Stimulated activated CD8-positive, alpha-beta memory T cell treated with anti-CD3 and anti-CD28 coated beads, Interleukin-7, amount 100 ng/mL, for 4 hours (primary cell): ENCODE data around the gene IARS2.
"Not testable (repeated sequence)": the region's sequence is repeated elsewhere in the genome, so short reads cannot be mapped to it uniquely, and the experiment has no call there.

Experiments used
- DNase-seq, 2 donors: peaks; one replicate each; pipeline ENCODE4 v3.0.0-alpha.2; 2020; ENCODE audit warnings: low read depth in 2 of 2

The IARS2 gene

GRCh38 chr1:220094016-220094911, at the start of gene IARS2:
IARS2 (plus strand) TSS chr1:220094132; CDS start chr1:220094217, 85 bp downstream.
- peak; percentile 87 to 90 for DNase-seq

DNA sequence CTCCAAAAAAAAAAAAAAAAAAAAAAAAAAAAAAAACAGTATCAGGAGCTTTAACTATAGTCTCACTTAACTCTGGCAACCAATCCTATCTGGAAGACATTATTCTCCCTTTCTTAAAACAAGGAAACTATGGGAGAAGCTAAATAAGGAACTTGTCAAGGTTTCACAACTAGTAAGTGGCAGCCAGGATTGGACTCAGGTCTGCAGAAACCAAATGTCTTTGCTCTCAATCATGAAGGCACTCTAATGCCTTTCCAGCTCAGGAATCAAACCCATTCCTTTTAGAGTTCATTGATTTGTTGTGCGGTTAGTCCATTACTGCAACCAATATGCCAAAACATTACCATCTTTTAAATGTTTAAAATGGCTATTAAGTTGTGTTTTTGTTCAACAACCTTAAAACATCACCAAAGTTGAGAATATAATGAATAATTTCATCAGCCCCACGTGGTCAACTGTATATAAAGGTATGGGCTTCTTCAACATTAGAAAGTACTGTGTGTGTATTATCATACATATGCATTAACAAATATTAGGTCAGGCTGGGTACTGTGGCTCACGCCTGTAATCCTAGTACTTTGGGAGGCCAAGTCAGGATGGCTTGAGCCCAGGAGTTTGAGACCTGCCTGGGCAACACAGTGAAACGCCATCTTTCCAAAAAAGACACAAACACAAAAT, 49.1 kb upstream of the IARS2 start:
- no peak for DNase-seq

GRCh38 chr1:220045356-220046051, 48.4 kb upstream of the IARS2 start:
- no peak for DNase-seq

DNA sequence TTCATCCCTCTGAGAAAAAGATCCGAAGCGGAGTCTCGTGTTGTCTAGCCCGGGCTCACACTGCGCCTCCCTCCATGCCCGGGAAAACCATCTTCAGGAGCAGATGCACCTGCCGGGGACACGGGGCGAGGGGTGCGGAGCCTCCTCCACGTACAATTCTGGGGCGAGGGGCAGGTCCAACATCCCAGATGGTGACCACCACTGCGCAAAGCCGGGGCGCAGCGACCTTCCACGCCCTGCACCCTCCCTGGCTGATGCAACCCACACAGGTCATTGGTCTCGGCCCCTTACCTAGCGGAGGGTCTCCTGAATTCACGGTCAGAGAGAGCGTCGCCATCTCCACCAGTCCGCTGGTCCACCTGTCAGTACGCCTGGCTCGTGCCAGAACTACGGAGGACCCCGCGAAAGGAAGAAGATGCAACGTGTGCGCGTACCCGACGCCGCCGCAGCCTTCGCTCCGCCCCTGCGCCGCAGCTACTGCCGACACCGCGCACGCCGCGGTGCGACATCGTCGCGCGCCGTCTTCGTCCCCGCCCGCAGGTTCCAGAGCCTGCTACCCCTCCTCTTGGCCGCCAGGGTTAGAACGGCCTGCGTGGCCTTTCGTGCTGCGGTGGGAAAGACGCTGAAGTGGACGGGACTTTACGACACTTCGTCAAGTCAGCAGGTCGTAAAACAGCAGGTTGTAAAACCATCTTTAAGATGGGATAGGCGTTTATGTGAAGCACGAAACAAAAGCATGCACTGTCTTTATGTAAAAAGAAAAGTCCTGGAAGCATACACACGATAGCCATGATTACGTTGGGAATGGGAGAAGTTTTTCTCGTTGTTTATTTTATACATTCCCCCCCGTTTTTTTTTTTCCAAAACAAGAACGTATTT, 47.6 kb upstream of the IARS2 start, which contains the start of gene EPRS1:
EPRS1 (minus strand) TSS at position 454 of the 879 bp plus-strand sequence; CDS start at position 337, 117 bp downstream.
- DNase-seq = peak; percentile 89 to 93

- no peak for DNase-seq
Observed at GRCh38 chr1:220056374-220056773, 37.6 kb upstream of the IARS2 start.

GRCh38 chr1:220060876-220061275, 33.1 kb upstream of the IARS2 start:
- no peak for DNase-seq

- no peak for DNase-seq
Observed at GRCh38 chr1:220062629-220063028, 31.3 kb upstream of the IARS2 start.

- no peak for DNase-seq
Observed at GRCh38 chr1:220067269-220068204, 26.4 kb upstream of the IARS2 start.

DNA sequence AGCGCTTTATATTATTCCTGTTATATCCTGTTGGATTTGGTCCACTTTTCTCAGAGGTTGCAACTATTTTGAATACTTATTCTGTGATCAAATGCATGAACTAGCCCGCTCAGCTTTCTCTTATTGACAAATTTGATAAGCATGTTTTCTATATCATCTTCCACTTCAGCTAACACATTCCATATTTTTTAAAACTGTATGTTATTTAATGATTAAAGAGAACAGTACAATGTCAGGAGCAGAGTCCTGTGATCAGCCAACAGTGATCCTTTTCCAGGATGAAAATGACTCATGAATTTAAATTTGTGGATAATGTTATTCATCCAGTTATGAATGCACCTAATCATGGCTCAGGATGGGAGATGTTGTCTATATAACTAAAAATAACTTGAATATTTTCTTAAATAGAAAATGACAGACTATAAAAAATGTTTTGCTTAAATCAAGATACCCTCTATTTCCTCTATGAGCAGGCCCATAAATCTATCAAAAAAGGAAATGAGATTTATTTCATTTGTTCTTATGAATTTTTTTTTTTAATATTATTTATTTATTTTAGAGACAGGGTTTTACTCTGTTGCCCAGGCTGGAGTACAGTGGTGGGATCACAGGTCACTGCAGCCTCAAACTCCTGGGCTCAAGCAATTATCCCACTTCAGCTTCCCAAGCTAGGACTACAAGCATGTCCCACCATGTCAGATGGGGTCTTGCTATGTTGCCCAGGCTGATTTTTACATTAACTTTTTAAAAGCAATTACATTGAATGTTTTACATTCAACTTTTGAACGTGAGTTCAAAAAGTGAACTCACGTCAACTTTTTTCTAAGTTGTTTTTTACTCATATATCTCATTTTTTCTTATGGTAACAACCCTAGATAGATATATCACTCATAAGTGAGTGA, 16.8 kb upstream of the IARS2 start:
- no peak for DNase-seq

DNA sequence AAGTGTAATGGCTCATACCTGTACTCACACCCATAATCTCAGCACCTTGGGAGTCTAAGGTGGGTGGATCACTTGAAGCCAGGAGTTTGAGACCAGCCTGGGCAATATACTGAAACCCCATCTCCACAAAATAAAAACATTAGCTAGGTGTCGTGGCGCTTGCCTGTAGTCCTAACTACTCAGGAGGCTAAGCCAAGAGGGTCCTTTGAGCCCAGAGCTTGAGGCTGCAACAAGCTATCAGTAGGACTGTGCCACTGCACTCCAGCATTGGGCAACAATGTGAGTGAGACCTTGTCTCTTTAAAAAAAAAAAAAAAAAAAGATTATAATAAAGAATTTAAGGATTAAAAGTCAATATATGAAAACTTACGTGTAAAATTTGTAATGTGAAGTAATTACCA, 16.0 kb upstream of the IARS2 start:
- no peak for DNase-seq

GRCh38 chr1:220084460-220084859, 9.5 kb upstream of the IARS2 start:
- DNase-seq = no peak

- DNase-seq = not testable (repeated sequence)
Observed at GRCh38 chr1:220086261-220086686, 7.7 kb upstream of the IARS2 start.

- DNase-seq = peak; percentile 90 to 97
Observed at GRCh38 chr1:220089650-220090556, 4.0 kb upstream of the IARS2 start, which contains the start of gene BPNT1. BPNT1 (minus strand) TSS chr1:220089788; CDS start chr1:220079846, 9,942 bp downstream.

GRCh38 chr1:220092694-220093093, 1.2 kb upstream of the IARS2 start:
- no peak for DNase-seq

GRCh38 chr1:220093361-220094015, 444 bp upstream of the IARS2 start:
- DNase-seq = no peak

- no peak for DNase-seq
Observed at GRCh38 chr1:220099826-220100225, 5.9 kb downstream of the IARS2 start.

- DNase-seq = not testable (repeated sequence)
Observed at GRCh38 chr1:220110473-220110872, 16.5 kb downstream of the IARS2 start.
